ENCODE measurements around the gene FRMPD4.

The FRMPD4 gene

GRCh38 chrX:12672367-12673106 is 534.3 kb downstream of the FRMPD4 start:
- no peak for DNase-seq (ENCODE audit: low read depth)

GRCh38 chrX:12673487-12673886 is 535.2 kb downstream of the FRMPD4 start:
- DNase-seq (ENCODE audit: low read depth): no peak

- DNase-seq (ENCODE audit: low read depth): no peak
These were observed 541.2 kb downstream of the FRMPD4 start for GRCh38 chrX:12679522-12679921.

GRCh38 chrX:12681047-12681446 is 542.8 kb downstream of the FRMPD4 start:
- no peak for DNase-seq (ENCODE audit: low read depth)

- no peak for DNase-seq (ENCODE audit: low read depth)
These were observed 547.3 kb downstream of the FRMPD4 start for GRCh38 chrX:12685541-12685940.

GRCh38 chrX:12686331-12686730 is 548.1 kb downstream of the FRMPD4 start:
- DNase-seq (ENCODE audit: low read depth): no peak

GRCh38 chrX:12690646-12691045 is 552.4 kb downstream of the FRMPD4 start:
- no peak for DNase-seq (ENCODE audit: low read depth)

GRCh38 chrX:12693754-12694153 is 555.5 kb downstream of the FRMPD4 start:
- DNase-seq (ENCODE audit: low read depth): no peak

- DNase-seq (ENCODE audit: low read depth): no peak
These were observed 562.5 kb downstream of the FRMPD4 start for GRCh38 chrX:12700745-12701144.

- no peak for DNase-seq (ENCODE audit: low read depth)
These were observed 563.4 kb downstream of the FRMPD4 start for GRCh38 chrX:12701628-12702027.

- DNase-seq (ENCODE audit: low read depth): no peak
These were observed 564.3 kb downstream of the FRMPD4 start for GRCh38 chrX:12702509-12703091.

GRCh38 chrX:12704706-12705105 is 566.4 kb downstream of the FRMPD4 start:
- DNase-seq (ENCODE audit: low read depth): no peak

- DNase-seq (ENCODE audit: low read depth): no peak
These were observed 570.8 kb downstream of the FRMPD4 start for GRCh38 chrX:12709047-12709446.

GRCh38 chrX:12711435-12712040 is 573.3 kb downstream of the FRMPD4 start:
- DNase-seq (ENCODE audit: low read depth): no peak

GRCh38 chrX:12716574-12716973 is 578.3 kb downstream of the FRMPD4 start:
- no peak for DNase-seq (ENCODE audit: low read depth)

GRCh38 chrX:12719837-12720236 is 581.6 kb downstream of the FRMPD4 start:
- no peak for DNase-seq (ENCODE audit: low read depth)

- DNase-seq (ENCODE audit: low read depth): no peak
These were observed 582.8 kb downstream of the FRMPD4 start for GRCh38 chrX:12721042-12721441.

GRCh38 chrX:12722314-12722713 is 584.0 kb downstream of the FRMPD4 start:
- no peak for DNase-seq (ENCODE audit: low read depth)

- DNase-seq (ENCODE audit: low read depth): no peak
These were observed 603.1 kb downstream of the FRMPD4 start for GRCh38 chrX:12741416-12741815.

GRCh38 chrX:12747433-12747832 is 609.2 kb downstream of the FRMPD4 start:
- DNase-seq (ENCODE audit: low read depth): no peak

GRCh38 chrX:12751887-12752286 is 613.6 kb downstream of the FRMPD4 start:
- DNase-seq (ENCODE audit: low read depth): no peak

GRCh38 chrX:12753366-12753765 is 615.1 kb downstream of the FRMPD4 start:
- DNase-seq (ENCODE audit: low read depth): no peak

- DNase-seq (ENCODE audit: low read depth): no peak
These were observed 620.0 kb downstream of the FRMPD4 start for GRCh38 chrX:12758291-12758690.

- DNase-seq (ENCODE audit: low read depth): no peak
These were observed 629.6 kb downstream of the FRMPD4 start for GRCh38 chrX:12767856-12768255.
